Fibroblast of skin of left quadriceps (primary cell): ENCODE results near the gene BICRA.
A peak's percentile ranks its signal among the peaks of the same experiment; 100 is the strongest.

ENCODE experiments used
- DNase-seq, 2 experiments: peaks; one replicate each; pipeline ENCODE4 v3.0.0-alpha.2; 2013; ENCODE audit warnings: low read depth in 2 of 2

The BICRA gene

GRCh38 chr19:47601180-47601904, 7.6 kb upstream of the BICRA start:
- no peak for DNase-seq

- DNase-seq: no peak
Measured at GRCh38 chr19:47603706-47604565, 5.0 kb upstream of the BICRA start.

- no peak for DNase-seq
Measured at GRCh38 chr19:47607564-47608073, 1.3 kb upstream of the BICRA start.

- DNase-seq: peak; percentile 91
Measured at GRCh38 chr19:47608074-47608918, 638 bp upstream of the BICRA start.

DNA sequence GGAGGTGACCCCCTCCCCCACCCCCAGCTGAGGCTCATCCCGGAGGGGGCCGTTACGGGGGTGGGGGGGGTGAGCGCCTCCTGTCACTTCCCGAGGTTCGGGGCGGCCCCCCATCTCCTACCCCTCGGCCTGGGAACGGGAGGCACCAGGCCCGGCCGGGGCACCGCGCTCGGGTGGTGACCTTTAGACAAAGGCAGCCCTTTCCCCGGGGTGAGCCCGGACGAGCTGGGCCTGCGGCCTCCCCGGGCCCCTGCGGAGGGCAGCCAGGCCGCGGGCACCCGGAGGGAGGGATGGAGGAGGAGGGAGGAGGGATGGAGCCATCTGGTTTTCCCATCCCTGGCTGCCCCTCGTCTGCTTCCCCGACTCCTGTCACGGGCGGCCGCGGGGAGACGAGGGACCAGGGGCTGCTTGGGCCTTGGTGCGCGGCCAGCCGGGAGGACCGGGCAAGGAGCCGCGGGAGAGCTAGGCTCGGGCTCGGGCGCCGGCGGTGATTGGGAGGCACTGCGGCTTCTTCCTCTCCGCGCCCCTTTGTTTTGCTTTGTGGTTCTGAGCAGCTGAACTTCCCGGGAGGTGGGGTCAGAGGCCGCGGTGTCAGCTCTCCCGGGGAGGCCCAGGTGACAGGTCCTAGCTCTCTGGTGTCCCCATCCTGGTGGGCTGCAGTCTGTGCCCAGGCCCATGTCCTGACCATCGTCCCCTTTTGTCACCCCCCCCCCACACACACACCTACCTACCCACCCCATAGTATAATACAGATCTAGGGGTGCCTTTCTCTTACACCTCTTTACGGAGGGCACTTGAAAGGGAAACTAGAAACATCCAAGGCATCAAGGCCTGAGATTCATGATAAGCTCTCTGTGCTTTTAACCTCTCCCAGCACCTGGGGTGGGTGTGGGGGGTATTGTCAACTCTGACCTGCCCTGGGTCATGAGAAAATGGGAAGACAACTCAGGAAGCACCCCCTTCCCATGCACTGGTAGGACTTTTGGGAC, 1.3 kb downstream of the BICRA start:
- DNase-seq: no peak

GRCh38 chr19:47610902-47611301, 2.0 kb downstream of the BICRA start:
- DNase-seq: no peak

GRCh38 chr19:47613165-47614020, 4.5 kb downstream of the BICRA start:
- peak; percentile 82 to 84 for DNase-seq

- DNase-seq: no peak
Measured at GRCh38 chr19:47614021-47614295, 5.0 kb downstream of the BICRA start.

GRCh38 chr19:47614559-47614958, 5.6 kb downstream of the BICRA start:
- no peak for DNase-seq

- no peak for DNase-seq
Measured at GRCh38 chr19:47615230-47615629, 6.3 kb downstream of the BICRA start.

DNA sequence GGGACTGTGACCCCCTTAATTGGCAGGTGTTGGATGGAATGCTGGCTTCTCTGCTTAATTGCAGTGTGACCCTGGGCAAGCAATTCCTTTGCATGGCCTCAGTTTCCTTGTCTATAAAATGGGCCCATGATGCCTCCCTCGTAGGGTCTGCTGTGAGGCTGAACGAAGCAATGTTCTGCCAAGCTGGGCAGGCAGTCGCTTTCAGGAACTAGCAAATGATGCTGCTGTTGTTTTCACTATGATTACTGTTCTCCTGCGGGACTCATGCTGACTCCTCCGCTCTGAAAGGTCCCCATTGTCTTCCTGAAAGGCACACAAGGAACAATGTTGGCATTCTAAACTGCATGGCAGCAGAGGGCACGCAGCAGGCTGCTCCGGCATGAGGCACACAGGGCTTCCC, 6.8 kb downstream of the BICRA start:
- DNase-seq: no peak

DNA sequence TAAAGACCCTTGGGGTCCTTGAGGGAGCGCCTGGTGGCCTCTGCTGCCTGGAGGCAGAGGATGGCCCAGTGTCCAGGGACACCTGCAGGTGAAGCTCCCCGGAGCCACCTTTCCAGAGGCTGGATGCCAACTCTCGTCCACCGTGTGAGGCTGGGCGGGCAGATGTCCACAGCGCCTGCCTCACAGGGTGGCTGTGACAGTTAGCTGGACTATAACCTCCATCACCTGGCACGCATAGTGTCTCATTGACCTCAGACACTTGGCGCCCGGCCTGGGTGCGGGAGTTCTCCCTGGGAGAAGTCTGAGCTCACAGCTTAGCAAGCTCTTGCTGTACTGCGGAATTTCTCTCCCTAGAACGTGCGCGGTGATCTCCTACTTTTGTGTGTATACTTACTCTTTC, 9.8 kb downstream of the BICRA start:
- no peak for DNase-seq

DNA sequence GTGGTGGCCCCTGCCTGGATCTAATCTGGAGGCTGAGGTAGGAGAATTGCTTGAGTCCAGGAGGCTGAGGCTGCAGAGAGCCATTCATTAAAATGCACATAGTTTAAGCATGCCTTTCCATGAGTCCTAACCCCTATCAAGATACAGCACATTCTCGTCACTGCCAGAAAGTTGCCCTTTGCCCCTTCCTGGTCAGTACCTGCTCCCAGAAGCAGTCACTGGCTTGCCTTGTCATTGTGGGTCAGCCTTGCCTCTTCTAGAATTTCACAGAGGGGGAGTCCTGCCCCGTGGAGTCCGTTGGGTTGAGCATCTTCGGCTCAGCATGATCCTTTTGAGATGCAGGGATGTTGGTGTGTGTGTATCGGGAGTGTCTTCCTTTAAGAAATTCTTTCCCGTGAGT, 10.8 kb downstream of the BICRA start:
- DNase-seq: no peak

GRCh38 chr19:47623151-47623920, 14.4 kb downstream of the BICRA start:
- DNase-seq: no peak

DNA sequence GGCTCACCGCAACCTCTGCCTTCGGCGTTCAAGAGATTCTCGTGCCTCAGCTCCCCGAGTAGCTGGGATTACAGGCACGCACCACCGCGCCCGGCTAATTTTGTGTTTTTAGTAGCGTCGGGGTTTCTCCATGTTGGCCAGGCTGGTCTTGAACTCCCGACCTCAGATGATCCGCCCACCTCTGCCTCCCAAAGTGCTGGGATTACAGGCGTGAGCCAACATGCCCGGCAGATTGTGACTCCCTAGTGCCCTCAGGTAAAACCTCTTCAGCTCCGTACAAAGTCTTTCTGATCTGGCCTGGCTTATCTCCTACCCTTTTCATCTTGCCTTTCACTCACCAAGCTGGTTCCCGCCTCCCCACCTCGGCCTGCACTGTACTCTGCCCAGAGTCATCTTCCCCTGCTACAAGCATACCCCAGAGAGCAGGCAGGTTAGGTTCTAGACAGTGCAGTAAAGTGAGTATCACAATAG, 15.0 kb downstream of the BICRA start:
- no peak for DNase-seq

DNA sequence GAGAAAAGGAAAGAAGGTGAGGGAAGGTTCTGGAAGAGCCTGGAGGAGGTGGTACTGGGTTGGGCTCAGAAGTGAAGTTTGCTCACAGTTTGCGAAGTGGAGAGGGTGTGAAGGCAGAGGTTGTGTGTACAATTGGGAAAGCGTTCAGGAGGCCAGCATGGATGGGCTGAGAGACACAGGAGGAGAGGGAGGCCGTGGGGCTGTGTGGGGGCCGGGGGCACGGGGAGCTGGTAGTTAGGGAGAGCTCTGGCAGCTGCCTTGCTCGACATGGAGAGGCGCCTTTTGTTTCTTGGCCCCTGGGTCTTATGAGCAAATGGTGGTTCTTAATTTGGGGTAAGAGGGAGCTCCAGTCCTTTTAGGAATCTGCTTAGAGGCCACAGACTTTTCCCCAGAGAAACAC, 16.7 kb downstream of the BICRA start:
- DNase-seq: no peak

- DNase-seq: no peak
Measured at GRCh38 chr19:47626238-47626637, 17.3 kb downstream of the BICRA start.

GRCh38 chr19:47628078-47628771, 19.3 kb downstream of the BICRA start:
- no peak for DNase-seq

GRCh38 chr19:47630594-47630993, 21.7 kb downstream of the BICRA start:
- DNase-seq: no peak
